HFF-Myc (cell line): Measurements from ENCODE around the gene ARHGAP15.

Experiments used
- DNase-seq: peaks from one replicate; pipeline ENCODE4 v3.0.0-alpha.2; 2011; ENCODE audit warnings: low read depth; ENCODE audit errors: extremely low read depth
- H3K4me3 ChIP-seq: replicated peaks from 2 replicates; pipeline ENCODE4 v1.5.1; 2011; ENCODE audit warnings: low read depth, mild to moderate bottlenecking, control low read depth, low read length
- CTCF ChIP-seq: IDR thresholded peaks from 2 replicates; pipeline ENCODE4 v1.5.1; 2012; ENCODE audit warnings: mild to moderate bottlenecking, low read depth, low read length, control low read depth; ENCODE audit errors: missing control alignments

Gene ARHGAP15

GRCh38 chr2:143623231-143623908, 494.2 kb downstream of the ARHGAP15 start:
- TF ChIP-seq CTCF, result no peak
- DNase-seq, result no peak
- H3K4me3 ChIP-seq, result no peak overlapping the region

GRCh38 chr2:143623909-143624260, 494.7 kb downstream of the ARHGAP15 start:
- no peak overlapping the region for H3K4me3 ChIP-seq
- no peak for DNase-seq
- no peak for TF ChIP-seq CTCF

DNA sequence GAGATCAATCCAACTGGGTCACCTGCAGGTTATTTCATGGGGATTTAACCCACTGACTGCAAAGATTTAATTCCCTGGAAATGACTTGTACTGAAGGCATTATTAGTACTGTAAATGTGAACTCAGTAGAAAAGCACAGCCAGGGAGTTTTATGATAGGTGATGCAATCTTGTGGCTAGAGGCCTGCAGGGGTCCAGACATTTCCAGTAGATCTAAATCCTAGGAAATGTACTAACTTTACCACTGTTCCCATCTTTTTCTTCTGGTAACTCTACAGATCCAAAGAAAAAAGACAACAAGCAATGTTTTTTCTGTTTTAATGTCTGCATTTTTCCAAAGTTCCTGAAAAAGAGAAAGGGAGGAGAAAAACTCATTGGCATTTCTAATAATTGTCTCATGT, 500.1 kb downstream of the ARHGAP15 start:
- TF ChIP-seq CTCF, result no peak
- no peak overlapping the region for H3K4me3 ChIP-seq
- no peak for DNase-seq

GRCh38 chr2:143632751-143633374, 503.6 kb downstream of the ARHGAP15 start:
- no peak for TF ChIP-seq CTCF
- no peak for DNase-seq
- H3K4me3 ChIP-seq, result no peak overlapping the region

- H3K4me3 ChIP-seq, result no peak overlapping the region
- no peak for TF ChIP-seq CTCF
- no peak for DNase-seq
Measured at GRCh38 chr2:143633419-143633818, 504.2 kb downstream of the ARHGAP15 start.

DNA sequence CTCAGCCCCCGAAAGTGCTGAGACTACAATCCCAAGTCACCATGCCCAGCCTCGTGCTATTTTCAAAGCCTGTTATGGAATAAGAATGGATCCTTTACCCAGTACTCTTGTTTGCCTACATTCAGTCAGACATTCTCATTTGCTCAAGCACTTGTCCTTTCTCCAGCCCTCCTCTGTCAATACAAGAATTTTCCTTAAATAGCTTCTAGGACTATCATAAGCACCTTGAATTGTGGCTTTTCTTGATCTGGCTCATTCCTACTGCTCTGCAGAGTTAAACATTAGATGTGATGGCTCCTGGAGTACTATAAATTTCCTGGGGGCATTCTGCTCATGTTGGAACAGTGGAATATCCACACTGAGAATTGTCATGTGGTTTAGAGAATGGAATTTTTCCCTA, 506.1 kb downstream of the ARHGAP15 start:
- no peak for DNase-seq
- no peak overlapping the region for H3K4me3 ChIP-seq
- TF ChIP-seq CTCF, result no peak
